Measurements from ENCODE around the gene DDX1.
"Not testable (repeated sequence)": the region's sequence is repeated elsewhere in the genome, so short reads cannot be mapped to it uniquely, and the experiment has no call there.

GRCh38 chr2:15612101-15612500 lies 20.4 kb downstream of the DDX1 start:
- not testable (repeated sequence) for TF ChIP-seq POLR2A (IDR thresholded peaks at IDR 0.05; ENCODE audit: extremely low read depth, insufficient read length); CTCF (IDR thresholded peaks at IDR 0.05; ENCODE audit: low read depth, low read length); MAX (IDR thresholded peaks at IDR 0.05; ENCODE audit: low read depth, low read length); MYC (IDR thresholded peaks at IDR 0.05; ENCODE audit: low read depth, low read length)
